HTR-8/SVneo (cell line): ENCODE results near the gene ADCY7.

Source experiments
- DNase-seq: peaks from one replicate; pipeline ENCODE4 v3.0.0; 2011; ENCODE audit warnings: low spot score, mixed read lengths; ENCODE audit not compliant: insufficient read length
- FAIRE-seq: peaks from 2 replicates; lab custom pipeline; 2011; peaks lifted over from hg19 to GRCh38; lab: Jason Lieb, UNC

Gene ADCY7

DNA sequence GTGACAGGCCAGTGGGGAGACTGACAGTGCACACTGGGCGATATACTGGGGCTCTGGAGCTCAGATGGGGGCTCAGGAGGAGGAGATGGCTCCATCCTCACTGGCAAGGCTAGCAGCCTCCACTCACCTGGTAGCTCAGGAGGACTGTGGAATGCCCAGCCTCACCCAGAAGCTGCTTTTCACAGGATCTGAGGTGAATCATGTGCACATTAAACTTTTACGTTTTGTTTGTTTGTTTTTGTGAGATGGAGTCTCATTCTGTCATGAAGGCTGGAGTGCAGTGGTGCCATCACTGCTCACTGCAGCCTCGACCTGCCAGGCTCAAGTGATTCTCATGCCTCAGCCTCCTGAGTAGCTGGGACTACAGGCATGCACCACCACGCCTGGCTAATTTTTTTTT lies 28.6 kb downstream of the ADCY7 start:
- no peak for FAIRE-seq

DNA sequence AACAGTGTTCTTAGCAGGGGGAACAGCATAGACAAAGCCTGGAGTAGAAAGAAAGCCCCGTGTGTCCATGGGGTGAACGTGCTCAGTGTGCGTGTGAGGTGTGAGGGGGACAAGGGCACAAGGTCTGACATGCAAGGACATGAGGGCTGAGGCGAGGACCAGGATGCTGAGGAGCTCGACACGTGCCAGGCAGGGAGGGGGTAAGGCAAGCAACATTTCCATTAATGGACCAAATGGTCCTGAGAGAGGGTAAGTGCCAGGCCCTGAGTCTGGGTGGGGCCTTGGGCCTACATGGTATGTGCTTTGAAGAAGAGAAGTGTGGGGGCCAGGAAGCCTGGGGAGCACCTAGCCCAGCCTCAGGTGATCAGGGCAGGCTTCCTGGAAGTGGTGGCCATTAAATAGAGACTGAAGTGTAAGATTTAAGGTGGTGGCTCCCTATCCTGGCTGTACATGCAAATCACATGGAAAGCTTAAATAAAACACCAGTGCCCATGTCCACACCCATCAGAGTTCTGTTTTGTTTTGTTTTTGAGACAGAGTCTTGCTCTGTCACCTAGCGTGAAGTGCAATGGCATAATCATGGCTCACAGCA lies 29.3 kb downstream of the ADCY7 start:
- FAIRE-seq = no peak

More for the DNA sequence above, 28.6 kb downstream of the ADCY7 start:
- no peak for DNase-seq

DNA sequence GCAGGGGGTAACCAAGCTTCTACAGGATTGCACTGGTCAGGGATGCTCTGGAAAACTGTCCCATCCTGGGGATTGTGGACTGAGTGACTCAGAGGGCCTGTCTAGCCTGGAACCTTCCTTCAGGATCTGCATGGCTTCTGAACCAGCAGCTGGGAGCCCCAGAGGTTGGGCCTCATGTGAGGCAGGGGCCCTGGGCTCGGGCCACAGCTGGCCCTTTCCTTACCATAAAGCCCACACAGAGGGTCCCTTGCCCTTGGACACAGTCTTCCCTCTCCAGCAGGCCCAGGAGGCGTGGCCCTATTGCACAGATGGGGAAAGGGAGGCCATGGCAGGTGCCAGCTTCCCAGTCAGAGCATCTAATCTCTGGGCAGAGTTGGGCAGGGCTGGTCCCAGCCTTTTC lies 30.5 kb downstream of the ADCY7 start:
- FAIRE-seq (no peak), DNase-seq (no peak)

More for the DNA sequence above, 29.3 kb downstream of the ADCY7 start:
- DNase-seq = no peak

DNA sequence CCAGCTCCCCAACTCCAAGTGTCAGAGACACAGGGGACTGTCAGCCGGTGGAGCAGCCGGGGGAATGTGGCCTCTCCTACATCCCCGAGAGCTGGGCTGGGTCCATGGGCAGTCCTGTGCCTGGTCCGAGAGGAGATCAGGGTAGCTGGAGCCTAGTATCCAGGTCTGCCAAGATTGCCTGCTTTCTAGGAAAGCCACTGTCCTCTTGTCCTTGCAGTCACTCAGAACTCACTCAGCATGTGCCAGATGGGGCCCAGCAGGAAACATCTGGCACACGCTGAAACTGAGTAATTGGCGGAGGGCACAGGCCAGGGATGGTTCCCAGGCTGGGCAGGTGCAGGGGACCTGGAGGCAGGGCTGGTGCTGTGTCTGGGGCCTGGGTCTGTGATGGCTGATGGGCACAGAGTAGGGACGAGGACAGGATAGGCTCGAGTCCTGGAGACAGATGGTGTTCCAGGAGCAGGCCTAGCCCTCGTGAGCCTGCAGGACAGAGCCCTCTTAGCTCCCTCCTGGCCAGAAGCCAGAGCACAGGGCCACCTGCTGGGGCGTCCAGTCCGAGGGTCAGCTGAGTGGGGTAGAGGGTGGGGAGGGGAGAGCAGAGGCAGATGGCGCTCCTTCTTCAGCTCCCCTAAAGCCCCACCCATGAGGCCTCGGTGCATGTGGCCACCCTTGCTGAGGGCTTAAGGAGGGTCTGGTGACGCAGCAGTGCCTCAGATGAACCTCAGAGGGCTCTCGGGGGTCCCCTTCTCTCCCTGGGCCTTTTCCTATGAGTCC lies 31.1 kb downstream of the ADCY7 start:
- DNase-seq = no peak
- no peak for FAIRE-seq

DNA sequence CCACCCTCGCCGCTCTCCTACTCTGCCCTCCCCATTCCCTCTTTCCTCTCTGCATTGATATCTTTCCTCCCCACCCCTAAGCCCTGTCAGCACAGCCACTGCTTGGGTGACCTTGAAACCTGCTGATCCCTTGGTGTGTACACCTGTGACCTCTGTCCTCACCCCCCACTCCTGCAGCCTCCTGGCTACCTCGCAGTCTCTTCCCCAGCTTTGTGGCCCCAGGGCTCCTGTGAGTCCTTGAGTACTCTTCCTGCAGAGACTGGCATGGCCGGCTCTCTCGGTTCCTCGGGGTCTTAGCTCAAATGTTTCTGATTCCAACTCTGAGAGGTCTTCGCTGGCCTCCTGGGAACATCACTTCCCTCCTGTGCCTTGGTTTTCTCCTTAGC lies 31.7 kb downstream of the ADCY7 start:
- DNase-seq (no peak), FAIRE-seq (no peak)

DNA sequence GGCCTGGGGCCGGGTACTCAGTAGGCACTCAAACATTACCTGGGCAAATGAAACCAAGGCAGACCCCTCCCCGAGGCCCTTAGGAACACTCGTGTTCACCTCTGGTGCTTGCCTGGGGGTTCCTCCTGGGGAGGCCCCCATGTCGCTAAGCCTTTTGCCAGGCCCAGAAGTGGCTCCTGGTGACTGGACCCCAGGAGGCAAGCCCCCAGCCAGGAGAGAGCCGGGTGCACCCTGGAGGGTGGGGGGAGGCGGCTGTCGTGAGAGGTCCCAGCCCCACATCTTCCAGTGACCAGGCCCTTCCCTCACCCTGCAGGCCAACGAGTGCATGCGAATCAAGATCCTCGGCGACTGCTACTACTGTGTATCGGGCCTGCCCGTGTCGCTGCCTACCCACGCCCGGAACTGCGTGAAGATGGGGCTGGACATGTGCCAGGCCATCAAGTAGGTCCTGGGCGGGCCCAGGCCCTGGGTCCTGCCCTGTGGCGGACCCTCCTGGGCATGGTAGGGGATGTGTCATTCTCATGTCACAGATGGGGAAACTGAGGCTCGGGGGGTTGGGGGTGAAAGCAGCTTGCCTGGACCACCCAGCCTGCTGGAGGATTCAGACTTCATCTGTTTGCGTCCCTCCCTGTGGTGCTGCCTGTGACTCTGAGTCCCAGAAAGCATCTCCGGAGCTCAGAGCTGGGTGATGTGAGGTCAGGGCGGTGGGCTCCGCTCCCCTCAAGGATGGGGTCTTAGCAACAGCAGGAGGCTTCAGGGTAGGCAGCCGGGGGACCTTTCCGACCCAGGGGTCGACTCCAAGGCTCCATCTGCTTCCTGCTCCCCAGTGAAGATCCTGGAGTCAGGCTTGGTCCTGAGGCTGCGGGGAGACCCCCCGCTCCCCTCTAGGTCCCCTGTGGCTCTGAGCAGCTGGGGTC lies 32.5 kb downstream of the ADCY7 start:
- DNase-seq = no peak
- FAIRE-seq = no peak

DNA sequence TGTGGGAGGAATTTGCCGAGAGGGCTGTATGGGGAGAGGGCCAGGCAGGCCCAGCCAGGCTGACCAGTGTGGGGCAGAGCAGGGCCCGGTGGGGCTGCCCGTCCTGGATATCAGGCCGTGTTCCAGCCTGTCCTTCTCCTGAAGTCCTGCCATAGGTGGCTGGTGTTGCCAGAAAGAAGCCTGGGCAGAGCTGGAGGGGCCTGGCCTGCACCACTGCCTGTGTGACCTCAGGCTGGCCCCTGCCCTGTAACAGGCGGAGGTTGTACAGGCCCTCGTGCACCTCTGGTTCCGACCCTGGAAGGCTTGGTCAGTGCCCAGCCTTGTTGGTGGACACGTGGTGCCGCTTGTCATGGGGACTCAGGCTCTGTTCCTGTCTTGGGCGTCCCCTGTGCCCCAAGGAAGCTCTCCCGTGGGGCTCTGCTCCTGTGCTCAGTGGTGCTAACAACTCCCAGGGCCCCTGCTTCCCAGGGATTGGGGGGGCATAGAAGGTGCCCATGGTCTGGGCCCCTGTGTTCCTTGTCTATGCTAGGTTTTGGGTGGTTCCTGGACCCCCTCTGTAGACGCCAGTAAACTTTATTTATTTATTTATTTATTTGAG lies 33.3 kb downstream of the ADCY7 start:
- DNase-seq (no peak), FAIRE-seq (no peak)

DNA sequence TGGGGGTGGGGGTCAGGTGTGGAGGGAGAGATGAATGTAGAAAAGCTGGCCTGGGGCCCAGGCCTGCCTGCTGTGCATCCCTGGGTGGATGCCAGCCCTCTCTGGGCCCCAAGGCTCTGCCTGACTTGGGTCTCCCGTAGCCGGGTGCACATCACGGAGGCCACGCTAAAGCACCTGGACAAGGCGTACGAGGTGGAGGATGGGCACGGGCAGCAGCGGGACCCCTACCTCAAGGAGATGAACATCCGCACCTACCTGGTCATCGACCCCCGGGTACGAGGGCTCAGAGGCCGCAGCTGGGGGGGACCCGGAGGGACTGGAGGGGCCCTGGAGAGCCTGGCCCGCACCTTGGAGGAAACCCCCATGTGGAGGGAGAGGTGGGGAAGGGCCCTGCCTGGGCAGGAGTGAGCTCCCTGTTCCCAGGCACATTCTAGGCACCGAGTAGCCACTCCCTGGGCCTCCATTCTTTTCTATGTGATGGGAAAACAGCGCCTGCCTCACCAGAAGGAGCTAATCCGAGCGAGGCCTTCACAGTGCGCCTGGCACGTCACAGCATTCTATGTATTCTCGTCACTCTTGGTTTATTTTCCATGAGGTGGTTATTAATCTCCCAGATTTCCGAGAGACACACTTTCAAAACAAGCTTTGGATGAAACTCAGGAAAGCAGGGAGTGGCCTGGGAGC lies 34.7 kb downstream of the ADCY7 start:
- FAIRE-seq = no peak
- DNase-seq = no peak

DNA sequence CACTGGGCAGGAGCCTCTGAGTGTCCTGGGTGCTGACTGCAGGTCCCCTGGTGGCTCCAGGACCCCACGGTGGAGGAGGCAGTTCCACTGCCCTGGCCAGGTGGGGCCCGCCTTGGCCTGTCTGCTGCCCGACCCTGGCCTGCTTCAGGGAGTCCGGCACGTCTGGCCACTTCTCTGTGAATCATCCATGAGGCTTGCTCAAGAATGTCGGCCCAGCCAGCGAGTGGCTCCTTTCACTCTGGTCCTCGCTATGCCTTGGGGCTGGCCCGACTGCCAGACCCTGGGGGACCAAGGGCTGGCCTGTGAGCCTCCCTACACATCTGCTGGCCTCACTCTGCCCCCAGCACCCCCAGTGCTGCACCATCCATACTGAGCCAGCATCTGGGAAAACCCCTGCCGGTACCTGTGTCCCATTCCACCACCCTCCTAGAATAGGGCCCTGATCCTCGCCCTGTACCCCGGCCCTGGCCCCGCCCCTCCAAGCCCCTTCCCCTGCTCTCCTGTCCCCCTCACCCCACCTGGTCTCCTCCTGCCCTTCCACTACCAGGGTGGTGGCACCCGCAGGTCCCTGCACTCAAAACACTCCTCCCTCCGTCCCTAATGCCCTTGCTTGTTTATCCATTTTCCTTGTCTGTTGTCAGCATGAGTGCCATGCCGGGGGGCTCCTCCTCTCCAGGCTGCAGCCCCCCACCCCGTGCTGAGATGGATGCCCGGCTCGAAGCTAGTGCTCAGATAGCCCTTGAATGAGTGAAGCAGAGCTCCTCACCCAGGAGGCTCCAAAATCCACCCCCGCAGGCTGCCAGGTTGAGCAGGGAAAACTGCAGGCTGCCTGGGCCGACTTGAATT lies 35.5 kb downstream of the ADCY7 start:
- DNase-seq (no peak), FAIRE-seq (peak; percentile 13)

DNA sequence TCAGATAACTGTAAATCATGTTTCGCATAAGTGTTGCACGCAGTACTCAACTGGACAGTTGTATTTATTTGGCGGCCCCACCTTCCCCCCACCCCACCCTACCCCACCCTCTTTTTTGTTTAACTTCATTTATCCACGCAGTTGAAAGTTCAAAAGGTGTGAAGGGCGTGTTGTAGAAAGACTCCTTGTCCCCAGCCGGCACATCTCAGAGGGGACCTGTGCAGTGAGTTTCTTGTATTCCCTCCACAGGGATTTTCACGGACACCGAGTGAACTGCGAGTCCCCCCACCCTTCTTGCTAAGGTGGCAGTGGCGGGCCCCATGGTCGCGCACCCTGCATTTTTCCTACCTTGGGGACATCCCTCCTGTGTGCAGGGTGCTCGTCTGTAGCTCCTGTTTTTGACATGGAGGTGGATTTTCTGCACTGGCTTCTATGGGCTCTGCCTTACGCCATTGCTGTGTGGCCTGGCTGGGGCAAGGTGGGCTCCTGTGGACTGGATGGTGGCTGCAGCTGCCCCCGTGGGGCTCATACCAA lies 36.2 kb downstream of the ADCY7 start:
- DNase-seq = no peak
- no peak for FAIRE-seq

DNA sequence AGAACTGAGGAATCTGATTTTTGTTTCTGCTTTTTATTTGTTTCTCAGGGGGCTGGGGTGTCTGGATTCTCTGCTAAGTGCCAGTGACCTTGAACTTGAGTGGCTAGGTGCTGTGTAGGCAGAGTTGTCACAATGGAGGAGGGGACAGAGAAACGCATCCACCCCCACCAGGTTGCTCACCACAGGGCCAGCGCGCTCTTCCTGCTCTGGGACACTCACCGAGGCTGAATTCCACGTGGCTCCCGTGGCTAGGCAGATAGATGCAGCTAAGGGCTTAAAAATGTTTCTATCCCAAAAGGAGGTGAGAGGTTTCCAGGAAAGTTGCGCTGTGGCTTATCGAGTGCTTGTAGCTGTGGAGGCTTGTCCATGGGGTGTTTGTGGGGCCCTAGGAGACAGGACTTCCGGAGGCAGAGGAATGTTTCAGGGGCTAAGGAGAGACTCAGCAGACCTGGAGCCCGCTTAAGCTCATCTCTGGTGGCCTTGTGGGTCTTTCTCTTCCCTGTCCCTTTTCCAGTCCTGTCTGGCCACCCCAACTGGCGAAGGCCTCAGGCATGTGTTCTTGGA lies 36.8 kb downstream of the ADCY7 start:
- DNase-seq (no peak), FAIRE-seq (no peak)

DNA sequence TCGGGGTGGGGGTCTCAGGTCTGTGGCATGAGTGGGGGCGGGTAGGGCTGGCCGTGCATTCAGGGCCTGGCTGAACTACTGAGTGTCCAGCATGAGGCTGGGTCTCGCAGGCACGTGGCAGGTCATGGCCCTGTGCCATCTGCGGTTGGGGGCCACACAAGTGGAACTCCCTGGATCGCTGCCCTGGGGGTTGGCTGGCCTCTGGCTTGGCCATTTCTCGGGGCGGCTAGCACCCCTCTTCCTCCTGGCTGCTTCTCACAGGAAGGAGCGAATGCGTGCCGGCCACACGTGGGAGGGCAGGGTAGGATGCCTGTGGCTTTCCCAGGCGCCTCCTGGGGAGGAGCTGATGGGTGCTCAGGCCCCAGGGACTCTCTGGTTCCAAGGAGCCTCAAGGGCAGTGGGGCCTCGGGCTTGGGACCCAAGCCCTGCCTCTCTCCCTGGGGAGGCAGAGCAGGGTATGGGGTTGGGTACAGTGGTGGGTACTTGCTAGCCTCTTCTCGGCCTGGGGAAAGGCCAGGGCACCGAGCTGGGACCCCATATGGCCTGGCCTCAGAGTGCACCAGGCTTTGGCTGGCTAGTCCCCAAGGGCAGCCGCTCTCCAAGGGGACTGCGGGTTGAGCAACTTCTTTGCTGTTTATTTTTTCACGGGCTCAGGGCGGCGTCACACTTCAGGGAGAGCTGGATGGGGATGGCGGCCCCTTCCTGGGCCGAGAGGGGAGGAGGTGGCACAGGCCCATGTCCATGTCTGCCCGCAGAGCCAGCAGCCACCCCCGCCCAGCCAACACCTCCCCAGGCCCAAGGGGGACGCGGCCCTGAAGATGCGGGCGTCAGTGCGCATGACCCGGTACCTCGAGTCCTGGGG lies 37.5 kb downstream of the ADCY7 start:
- no peak for FAIRE-seq

DNA sequence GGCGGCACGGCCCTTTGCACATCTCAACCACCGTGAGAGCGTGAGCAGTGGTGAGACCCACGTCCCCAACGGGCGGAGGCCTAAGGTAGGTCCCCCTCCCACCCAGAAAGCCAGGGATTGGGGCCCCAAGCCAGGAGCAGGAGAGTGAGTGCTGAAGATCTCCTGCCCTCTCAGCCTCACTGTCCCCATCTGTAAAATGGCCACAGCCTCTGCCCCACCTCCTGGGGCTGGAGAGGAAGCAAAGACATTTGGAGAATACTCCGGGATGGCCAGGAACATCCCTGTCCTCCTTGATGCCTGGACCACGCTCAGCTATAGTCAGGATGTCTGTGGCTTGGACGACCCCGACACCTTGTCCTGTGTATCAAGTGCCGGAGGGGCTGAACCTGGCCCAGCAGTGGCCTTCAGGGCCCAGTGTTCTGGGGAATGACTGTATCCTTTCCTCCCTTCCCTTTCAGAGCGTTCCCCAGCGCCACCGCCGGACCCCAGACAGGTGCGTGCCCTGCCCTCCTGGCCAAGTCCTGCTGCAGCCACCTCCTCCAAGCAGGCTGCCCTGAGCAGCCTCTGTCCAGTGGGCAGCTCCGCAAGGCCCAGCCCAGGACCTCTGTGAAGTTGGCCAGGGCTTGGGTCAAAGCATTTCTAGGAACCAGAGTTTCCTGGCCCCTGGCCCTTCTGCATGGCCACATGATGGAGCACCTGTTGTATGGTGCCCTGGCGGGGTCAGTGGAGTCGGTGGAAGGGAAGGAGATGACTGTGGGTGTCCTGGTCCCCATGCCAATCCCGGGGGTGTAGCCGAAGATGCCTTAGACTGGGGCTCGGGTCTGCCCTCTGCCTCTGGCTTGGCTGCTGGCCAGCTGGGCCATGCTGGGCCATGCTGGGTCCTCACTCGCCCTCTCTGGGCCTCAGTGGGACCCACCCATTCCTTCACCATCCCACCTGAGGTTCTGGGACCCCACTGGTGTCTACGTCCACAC lies 38.4 kb downstream of the ADCY7 start:
- FAIRE-seq (no peak), DNase-seq (no peak)

More for the DNA sequence above, 37.5 kb downstream of the ADCY7 start:
- no peak for DNase-seq

DNA sequence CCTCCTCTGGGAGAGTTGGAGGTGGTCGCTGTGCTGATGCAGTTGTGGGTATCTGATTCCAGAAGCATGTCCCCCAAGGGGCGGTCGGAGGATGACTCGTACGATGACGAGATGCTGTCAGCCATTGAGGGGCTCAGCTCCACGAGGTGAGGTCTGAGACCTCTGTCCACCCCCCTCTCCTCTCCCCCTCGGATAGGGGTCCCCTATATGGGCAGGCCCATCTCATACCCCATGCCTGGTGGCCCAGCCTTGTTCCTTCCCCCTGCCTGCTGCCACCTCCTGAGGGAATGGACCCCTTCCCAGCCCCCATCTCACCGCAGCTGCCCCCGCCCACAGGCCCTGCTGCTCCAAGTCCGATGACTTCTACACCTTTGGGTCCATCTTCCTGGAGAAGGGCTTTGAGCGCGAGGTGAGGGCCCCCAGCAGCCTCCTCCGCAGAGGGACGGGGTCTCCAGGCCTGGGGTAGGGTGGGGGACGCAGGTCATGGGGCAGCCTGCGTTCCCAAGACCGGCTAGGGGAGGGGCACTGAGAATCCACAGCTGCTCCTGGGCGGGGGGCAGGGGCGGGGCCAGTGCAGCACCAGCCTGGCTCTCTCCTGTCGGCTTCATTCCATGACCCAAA lies 39.2 kb downstream of the ADCY7 start:
- no peak for DNase-seq
- no peak for FAIRE-seq

DNA sequence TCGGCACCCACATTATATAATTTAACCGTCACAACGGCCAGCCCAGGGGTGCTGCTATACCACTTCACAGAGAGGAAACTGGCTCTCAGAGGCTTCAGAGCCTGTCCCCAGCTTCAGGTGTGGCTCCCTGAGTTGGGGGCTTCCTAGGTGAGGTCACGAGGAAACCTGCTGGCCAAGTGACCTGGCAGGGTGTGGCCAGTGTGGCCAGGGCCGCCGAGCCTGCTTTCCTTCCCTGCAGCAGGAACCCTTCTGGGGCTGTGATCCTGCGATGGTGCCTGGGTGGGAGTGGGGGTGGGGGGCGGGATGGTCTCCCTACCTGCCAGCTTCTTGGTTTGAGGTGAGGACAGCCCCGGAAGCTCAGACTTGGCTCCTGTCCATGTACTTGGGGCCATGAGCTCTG lies 39.9 kb downstream of the ADCY7 start:
- FAIRE-seq = no peak
- DNase-seq = no peak
